ENCODE results near the gene SYT2. TPM values are rescaled to one million over a fixed set of nuclear protein-coding genes. Genes with fewer than 3 reads are reported as not detected.

Gene SYT2
- total and polyA plus RNA-seq, 9 of the 15 experiments (the other 6 are each of a cell fraction or from before 2014, with no cell fraction given): not detected

GRCh38 chr1:202568826-202569225 is 141.4 kb downstream of the SYT2 start:
- ChIA-PET POLR2A (interaction anchor here (1.3 kb wide), 1 partner anchor 9 kb away, joined by 3 read pairs; no protein-coding TSS in a partner anchor), CTCF (ENCODE audit: low intra/inter-chr PET ratio) (no interaction called here)
- 59% methylated on average over 4 of the region's 4 CpGs for WGBS (ENCODE audit: insufficient coverage, low coverage, missing lambda C conversion rate)
- DNase-seq (ENCODE audit: extremely low read depth in 1 of 4, low spot score in 3 of 4) (no peak), ATAC-seq (no peak), FAIRE-seq (no peak)
- no peak overlapping the region for H3K4me3 ChIP-seq
- H3K36me3 ChIP-seq (ENCODE audit: control insufficient read depth, insufficient read depth, low read length): peaks cover 40% of the 10 kb centered on the region; the same call in 2 of the 3 replicates
- no peak overlapping the region for H3K9ac ChIP-seq (ENCODE audit: insufficient read depth in 1 of 2, low read depth in 2 of 2, low read length in 2 of 2)
- H3K9me3 ChIP-seq (replicated peaks; ENCODE audit: control insufficient read depth, insufficient read depth, low read depth, low read length): no peaks in the 10 kb centered on the region
- in situ Hi-C loops (cut with MboI) (loop anchor here (5.0 kb wide), 1 partner anchor 62 kb away; no protein-coding TSS in a partner anchor), intact Hi-C loops (cut with micrococcal nuclease) (no loop called here)
- no peak overlapping the region for H2AFZ ChIP-seq (ENCODE audit: low read depth, low read length)
- TF ChIP-seq C11orf30 (IDR thresholded peaks at IDR 0.05; ENCODE audit: low read depth) (peak; percentile 62; the same call in 1 of the 2 replicates), MAFK (IDR thresholded peaks at IDR 0.05; ENCODE audit: low read length) (peak; percentile 51), ARID3B (CRISPR knock-in tag; IDR thresholded peaks at IDR 0.05; ENCODE audit: borderline replicate concordance) (no peak), KLF16 (IDR thresholded peaks at IDR 0.05) (no peak), MAFG (tag; conservative IDR thresholded peaks at IDR 0.05) (peak; percentile 53), CREBBP (IDR thresholded peaks at IDR 0.05; ENCODE audit: low read depth, low read length) (no peak), ZNF316 (IDR thresholded peaks at IDR 0.05) (peak; percentile 61; the same call in 1 of the 2 replicates)
- no peaks in the 10 kb centered on the region for H3K4me1 ChIP-seq (replicated peaks in 1 of 2; ENCODE audit: control insufficient read depth in 2 of 2, insufficient read depth in 2 of 2, low read length in 2 of 2)
- H3K27me3 ChIP-seq (ENCODE audit: control insufficient read depth in 2 of 2, insufficient read depth in 2 of 2, low read length in 2 of 2): no peaks in the 10 kb centered on the region
- no peaks in the 10 kb centered on the region for H3K79me2 ChIP-seq (ENCODE audit: control insufficient read depth, insufficient read depth, low read length)
- BruUV-seq (replicated peaks): no TSS peak
- H3K27ac ChIP-seq (ENCODE audit: extremely low read depth, low read depth, low read length): no peak overlapping the region
- no peaks in the 10 kb centered on the region for H3K9me1 ChIP-seq (ENCODE audit: control insufficient read depth, insufficient read depth, low read length)
- H4K20me1 ChIP-seq (replicated peaks; ENCODE audit: control insufficient read depth, insufficient read depth, low read length): no peaks in the 10 kb centered on the region
- H3K4me2 ChIP-seq (ENCODE audit: insufficient read depth, low read length): no peak overlapping the region
